HG02938 (cell line): ENCODE measurements around the gene TBC1D1.

ENCODE experiments used
- ATAC-seq: cut with Tn5 transposase; IDR thresholded peaks from one replicate; pipeline ENCODE4 v1.9.1; 2021; ENCODE audit warnings: mild to moderate bottlenecking, moderate library complexity; ENCODE audit not compliant: unreplicated experiment

TBC1D1 gene

GRCh38 chr4:37889849-37890800, 759 bp upstream of the TBC1D1 start:
- no peak for ATAC-seq

- ATAC-seq: peak; percentile 66
Observed at GRCh38 chr4:37891260-37892159, 626 bp downstream of the TBC1D1 start.

DNA sequence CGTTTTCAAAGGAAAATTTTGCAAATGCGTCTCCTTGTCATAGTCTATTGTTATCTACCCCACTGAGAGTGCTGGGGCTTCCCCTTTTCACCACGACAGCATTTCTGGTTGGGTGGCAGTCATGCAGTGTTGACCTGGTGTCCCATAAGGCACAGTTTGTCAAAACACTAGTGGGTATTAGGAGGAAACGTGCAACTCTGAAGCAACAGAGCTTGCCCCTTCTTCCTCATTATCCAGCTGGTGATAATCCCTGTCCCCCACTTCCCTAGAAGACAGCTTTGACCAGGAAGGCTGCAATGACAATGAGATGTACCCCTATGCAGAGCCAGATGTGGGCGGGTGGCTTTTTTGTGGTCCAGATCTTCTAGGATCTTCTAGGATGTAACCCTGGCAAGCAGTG, 1.8 kb downstream of the TBC1D1 start:
- peak; percentile 49 for ATAC-seq

- no peak for ATAC-seq
Observed at GRCh38 chr4:37893164-37893563, 2.3 kb downstream of the TBC1D1 start.

DNA sequence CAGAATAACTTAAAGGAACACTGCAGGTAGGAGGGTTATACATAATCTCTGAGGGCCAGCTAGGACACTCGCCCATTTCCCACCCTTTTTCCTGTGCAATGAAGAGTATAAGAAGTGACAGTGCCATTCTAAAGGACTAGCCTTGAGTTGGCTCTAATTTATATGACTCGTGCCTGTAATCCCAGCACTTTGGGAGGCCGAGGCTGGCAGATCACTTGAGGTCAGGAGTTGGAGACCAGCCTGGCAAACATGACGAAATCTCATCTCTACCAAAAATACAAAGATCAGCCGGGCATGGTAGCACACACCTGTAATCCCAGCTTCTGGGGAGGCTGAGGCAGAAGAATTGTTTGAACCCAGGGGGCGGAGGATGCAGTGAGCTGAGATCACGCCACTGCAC, 4.4 kb downstream of the TBC1D1 start:
- no peak for ATAC-seq

DNA sequence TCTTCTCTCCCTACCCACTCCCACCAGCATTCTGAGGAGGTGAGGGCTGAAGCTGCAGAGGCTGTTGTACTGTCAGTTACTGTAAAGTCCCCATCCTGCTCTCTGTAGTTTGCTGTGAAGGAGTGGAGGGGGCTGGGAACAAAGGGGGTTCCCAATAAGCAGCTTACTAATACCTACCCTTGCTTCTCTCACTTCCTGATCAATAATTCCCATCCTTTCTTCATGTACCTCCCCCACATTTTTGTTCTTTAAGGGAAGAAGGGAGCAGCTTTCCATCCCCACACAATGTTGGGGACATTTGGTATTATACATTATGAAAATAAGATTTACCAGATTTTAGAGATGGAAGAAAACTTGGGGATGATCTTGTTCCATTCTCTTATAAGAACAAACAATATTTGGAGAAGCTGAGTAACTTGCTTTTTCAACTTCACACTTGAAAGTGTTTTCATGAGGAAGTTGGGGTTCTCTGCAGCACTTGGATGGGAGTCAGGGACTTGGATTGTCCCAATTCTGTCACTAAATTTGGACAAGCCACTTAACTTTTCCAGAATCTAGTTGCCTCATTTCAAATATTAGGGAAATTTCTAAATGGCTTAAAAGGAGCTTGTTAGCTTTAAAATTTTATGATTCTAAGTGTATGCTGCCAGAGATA, 5.4 kb downstream of the TBC1D1 start:
- ATAC-seq: no peak

DNA sequence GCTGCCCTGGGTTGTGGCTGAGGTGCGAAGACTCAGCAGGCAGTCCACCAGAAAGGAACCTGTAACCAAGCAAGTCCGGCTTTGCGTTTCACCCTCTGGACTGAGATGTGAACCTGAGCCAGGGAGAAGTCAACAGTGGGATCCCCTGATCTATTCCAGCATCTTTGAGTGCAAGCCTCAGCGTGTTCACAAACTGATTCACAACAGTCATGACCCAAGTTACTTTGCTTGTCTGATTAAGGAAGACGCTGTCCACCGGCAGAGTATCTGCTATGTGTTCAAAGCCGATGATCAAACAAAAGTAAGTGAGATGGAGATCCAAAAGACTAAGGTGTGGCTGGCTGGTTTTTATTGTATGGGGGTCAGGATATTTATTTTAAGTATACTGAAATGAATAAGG, 11.3 kb downstream of the TBC1D1 start:
- no peak for ATAC-seq

GRCh38 chr4:37902738-37903693, 12.1 kb downstream of the TBC1D1 start:
- ATAC-seq: no peak

DNA sequence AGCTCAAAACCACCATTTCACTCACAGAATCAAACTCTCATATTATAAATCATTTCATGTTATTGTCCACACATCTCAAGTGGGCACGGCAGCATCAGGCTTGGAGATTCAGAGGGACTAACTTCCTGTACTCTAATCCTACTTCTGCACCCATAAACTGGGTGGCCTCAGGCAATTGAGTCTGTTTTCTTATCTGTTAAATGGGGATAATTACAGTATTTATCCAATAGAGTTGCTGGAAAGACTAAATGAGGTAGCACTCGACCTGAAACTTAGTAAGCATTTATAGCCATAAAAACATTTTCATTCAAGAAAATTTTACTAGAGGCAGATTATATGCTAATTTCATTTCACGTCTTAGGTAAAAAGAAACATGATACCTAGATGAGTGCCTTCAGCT, 13.0 kb downstream of the TBC1D1 start:
- ATAC-seq: no peak

- no peak for ATAC-seq
Observed at GRCh38 chr4:37904824-37905223, 13.9 kb downstream of the TBC1D1 start.

DNA sequence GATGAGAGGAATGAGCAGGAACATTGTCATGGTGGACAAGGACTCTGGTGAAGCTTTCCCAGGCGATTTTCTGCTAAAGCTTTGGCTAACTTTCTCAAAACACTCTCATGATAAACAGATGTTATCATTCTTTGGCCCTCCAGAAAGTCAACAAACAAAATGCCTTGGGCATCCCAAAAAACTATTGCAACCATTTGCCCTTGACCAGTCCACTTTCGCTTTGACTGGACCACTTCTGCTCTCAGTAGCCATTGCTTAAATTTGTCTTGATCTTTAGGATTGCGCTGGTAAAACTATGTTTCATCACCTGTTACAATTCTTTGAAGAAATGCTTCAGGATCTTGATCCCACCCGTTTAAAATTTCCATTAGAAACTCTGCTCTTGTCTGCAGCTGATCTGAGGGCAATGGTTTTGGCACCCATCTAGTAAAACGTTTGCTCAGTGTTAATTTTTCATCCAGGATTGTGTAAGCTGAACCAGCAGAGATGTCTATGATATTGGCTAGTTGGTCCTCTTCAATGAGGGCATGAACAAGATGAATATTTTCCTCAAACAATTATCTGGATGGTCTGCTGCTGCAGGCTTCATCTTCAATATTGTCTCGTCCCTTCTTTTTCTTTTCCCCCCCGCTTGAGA, 14.8 kb downstream of the TBC1D1 start:
- ATAC-seq: no peak

DNA sequence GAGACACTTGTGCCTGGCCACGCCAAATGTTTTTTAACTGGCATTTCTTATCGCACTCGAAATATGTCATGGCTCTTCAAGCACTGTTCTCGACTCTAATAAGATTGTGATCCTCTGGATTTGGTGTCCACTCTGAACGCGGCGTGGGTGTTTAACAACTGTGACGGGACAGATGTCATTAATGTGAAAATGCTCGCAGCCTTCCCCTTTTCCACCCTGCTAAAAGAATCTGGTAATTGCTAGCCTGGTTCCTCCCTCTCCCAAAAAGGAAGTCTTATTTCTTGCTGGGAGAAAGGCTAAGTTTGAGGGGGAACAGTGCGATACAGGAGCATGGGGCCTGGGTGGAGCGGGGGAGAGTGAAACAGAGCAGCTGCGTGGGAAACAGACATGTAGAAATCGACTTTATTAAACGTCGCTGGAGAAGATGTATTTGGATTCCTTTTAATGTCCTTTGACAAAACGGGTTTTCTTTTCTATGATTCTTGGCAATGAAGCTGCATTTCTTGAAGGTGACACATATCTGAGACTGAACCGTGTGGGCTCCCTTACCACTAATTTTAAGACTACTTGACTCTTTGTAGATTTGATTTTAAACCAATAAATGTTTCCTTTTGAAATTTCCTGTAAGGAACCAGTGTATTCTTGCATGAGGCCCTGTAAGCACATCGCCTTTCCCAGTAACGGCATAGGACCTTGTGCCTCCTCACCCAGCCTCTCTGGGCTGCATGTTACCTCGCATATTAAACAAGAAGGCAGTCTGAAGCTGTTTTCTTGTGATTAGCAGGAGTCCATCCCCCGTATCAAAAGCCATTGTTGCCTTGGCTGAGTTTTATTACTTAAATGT, 17.8 kb downstream of the TBC1D1 start:
- ATAC-seq: no peak

- no peak for ATAC-seq
Observed at GRCh38 chr4:37909332-37910090, 18.6 kb downstream of the TBC1D1 start.

DNA sequence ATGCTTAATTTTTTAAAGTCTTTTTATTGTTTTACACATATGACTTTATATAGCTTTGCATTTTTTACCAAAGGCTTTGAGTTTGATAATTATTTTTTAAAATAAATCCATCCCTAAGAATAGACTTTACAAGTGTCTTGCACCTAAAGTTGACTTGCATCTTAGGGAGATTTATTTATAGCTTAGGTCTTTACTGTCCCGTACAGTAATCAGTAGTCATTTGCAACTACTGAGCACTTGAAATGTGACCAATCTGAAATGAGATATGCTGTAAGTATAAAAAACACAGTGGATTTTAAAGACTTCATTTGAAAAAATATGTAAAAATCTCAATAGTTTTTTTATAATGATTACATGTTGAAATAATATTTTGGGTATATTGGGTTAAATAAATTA, 19.2 kb downstream of the TBC1D1 start:
- no peak for ATAC-seq

GRCh38 chr4:37914539-37914938, 23.7 kb downstream of the TBC1D1 start:
- ATAC-seq: no peak

DNA sequence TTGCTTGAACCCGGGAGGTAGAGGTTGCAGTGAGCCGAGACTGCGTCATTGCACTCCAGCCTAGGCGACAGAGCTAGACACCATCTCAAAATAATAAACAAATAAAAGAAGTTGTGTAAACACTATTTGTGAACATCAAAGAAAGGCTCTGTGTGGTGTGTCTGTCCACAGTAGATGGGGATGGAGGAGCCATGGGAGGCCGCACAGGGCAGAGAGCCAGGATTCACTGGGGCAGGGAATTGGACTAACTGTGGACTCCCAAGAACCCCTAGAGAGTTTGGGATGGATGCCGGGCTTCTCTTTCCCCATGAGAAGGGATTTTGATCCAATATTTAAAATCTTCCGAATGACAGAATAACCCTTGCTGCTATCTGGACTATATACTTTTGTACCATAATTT, 26.5 kb downstream of the TBC1D1 start:
- no peak for ATAC-seq

GRCh38 chr4:37918653-37919052, 27.8 kb downstream of the TBC1D1 start:
- no peak for ATAC-seq

- no peak for ATAC-seq
Observed at GRCh38 chr4:37922328-37922727, 31.4 kb downstream of the TBC1D1 start.
